A673 (cell line): ENCODE data around the gene COL8A1. TPM values are rescaled to one million over a fixed set of nuclear protein-coding genes. Genes with fewer than 3 reads are reported as not detected.

Experiments used
- BruUV-seq: library from RNA; stranded (reverse); fragments of 400-500 nt; replicated peaks from 2 replicates; lab custom pipeline; 2021; lab: Mats Ljungman, UMichigan
- CTCF ChIA-PET: fragments of 300-600 bp; sonication (Branson Sonifier 250); formaldehyde crosslinking; loops from one replicate; lab custom pipeline; 2022; ENCODE audit warnings: antibody characterized with exemption; lab: Charles Lee
- POLR2A ChIA-PET: fragments of 300-600 bp; sonication (Branson Sonifier 250); formaldehyde crosslinking; loops from one replicate; lab custom pipeline; 2022; ENCODE audit warnings: antibody characterized with exemption; ENCODE audit not compliant: low non-redundant PET; lab: Charles Lee
- DNase-seq: peaks from one replicate; pipeline ENCODE4 v3.0.0-alpha.2; 2015; ENCODE audit warnings: low spot score
- H3K27ac ChIP-seq: fragments of 200-600 bp; sonication (generic); 2 replicates; pipeline ENCODE4 v1.5.1; 2016; ENCODE audit warnings: mixed run types, low read depth, mild to moderate bottlenecking, mixed read lengths, antibody characterized with exemption, low read length; ENCODE audit not compliant: poor library complexity, severe bottlenecking
- H3K27me3 ChIP-seq: fragments of 200-600 bp; sonication (generic); replicated peaks from 2 replicates; pipeline ENCODE4 v1.6.1; 2017; ENCODE audit warnings: mixed run types, low read depth, mild to moderate bottlenecking, mixed read lengths, antibody characterized with exemption, low read length; ENCODE audit not compliant: insufficient read depth, poor library complexity
- H3K36me3 ChIP-seq: fragments of 200-600 bp; sonication (generic); 2 replicates; pipeline ENCODE4 v1.6.1; 2016; ENCODE audit warnings: mixed run types, mild to moderate bottlenecking, mixed read lengths, antibody characterized with exemption, low read length; ENCODE audit not compliant: insufficient read depth, poor library complexity, severe bottlenecking
- H3K4me1 ChIP-seq: fragments of 200-600 bp; sonication (generic); 2 replicates; pipeline ENCODE4 v1.6.1; 2017; ENCODE audit warnings: mixed run types, mild to moderate bottlenecking, mixed read lengths, antibody characterized with exemption, low read length; ENCODE audit not compliant: insufficient read depth, poor library complexity, severe bottlenecking
- H3K4me3 ChIP-seq: fragments of 200-600 bp; sonication (generic); 2 replicates; pipeline ENCODE4 v1.5.1; 2016; ENCODE audit warnings: low read depth, mixed run types, mild to moderate bottlenecking, mixed read lengths, low read length; ENCODE audit not compliant: poor library complexity, severe bottlenecking
- H3K9me3 ChIP-seq: fragments of 200-600 bp; sonication (generic); 2 replicates; pipeline ENCODE4 v1.6.1; 2016; ENCODE audit warnings: mixed run types, low read depth, mild to moderate bottlenecking, mixed read lengths, antibody characterized with exemption, low read length; ENCODE audit not compliant: poor library complexity, severe bottlenecking
- CTCF ChIP-seq: fragments of 300-800, 200-600 bp; sonication (generic); conservative IDR thresholded peaks from 2 replicates; pipeline ENCODE4 v1.5.1; 2017; ENCODE audit warnings: low read depth, mild to moderate bottlenecking, antibody characterized with exemption, low read length, moderate library complexity, mixed read lengths
- EZH2 ChIP-seq: fragments of 200-600 bp; sonication (generic); IDR thresholded peaks from 2 replicates; pipeline ENCODE4 v1.6.1; 2017; ENCODE audit warnings: borderline replicate concordance, low read depth, mild to moderate bottlenecking, mixed read lengths, antibody characterized with exemption, low read length; ENCODE audit not compliant: poor library complexity, severe bottlenecking
- intact Hi-C: fragments of 100-400 bp; cut with micrococcal nuclease; formaldehyde crosslinking; loops from one replicate; pipeline ENCODE4 v1.10.0; 2022; ENCODE audit not compliant: unreplicated experiment
- total RNA-seq: library from RNA; stranded (reverse); gene quantifications from 2 replicates; pipeline ENCODE4 v1.2.3, GENCODE V29; 2021

Gene COL8A1
- total RNA-seq, 1 experiment from 2014 or later: 2.5 TPM

GRCh38 chr3:99637016-99637367, 1.4 kb upstream of the COL8A1 start:
- DNase-seq: peak; percentile 27
- H3K4me3 ChIP-seq: peak overlapping the region; percentile 42
- TF ChIP-seq EZH2 (no peak), CTCF (no peak)

GRCh38 chr3:99637368-99638111, 854 bp upstream of the COL8A1 start:
- BruUV-seq: TSS peak; percentile 36
- CTCF ChIA-PET: interaction anchor here (0.6 to 1.2 kb wide), 2 partner anchors 10 to 117 kb away, joined by 6 to 7 read pairs; no protein-coding TSS in a partner anchor
- no peak for TF ChIP-seq EZH2
- TF ChIP-seq CTCF: no peak
- no peak overlapping the region for H3K27ac ChIP-seq
- intact Hi-C loops: no loop called here
- H3K36me3 ChIP-seq: no peaks in the 10 kb centered on the region
- peak overlapping the region; percentile 42 for H3K4me3 ChIP-seq
- DNase-seq: peak; percentile 67
- H3K9me3 ChIP-seq: no peaks in the 10 kb centered on the region
- POLR2A ChIA-PET: no interaction called here
- H3K4me1 ChIP-seq: peaks cover 9% of the 10 kb centered on the region
- peaks cover 17% of the 10 kb centered on the region for H3K27me3 ChIP-seq

More at GRCh38 chr3:99637016-99637367, 1.4 kb upstream of the COL8A1 start:
- CTCF ChIA-PET: interaction anchor here (0.6 to 1.2 kb wide), 3 partner anchors 11 to 244 kb away, joined by 3 to 7 read pairs (median 6); no protein-coding TSS in a partner anchor
- intact Hi-C loops: no loop called here
- POLR2A ChIA-PET: no interaction called here
- BruUV-seq: no TSS peak
- H3K4me1 ChIP-seq: peaks cover 9% of the 10 kb centered on the region
- no peaks in the 10 kb centered on the region for H3K9me3 ChIP-seq
- peaks cover 17% of the 10 kb centered on the region for H3K27me3 ChIP-seq
- H3K27ac ChIP-seq: no peak overlapping the region
- no peaks in the 10 kb centered on the region for H3K36me3 ChIP-seq

- DNase-seq: peak; percentile 49
- no peaks in the 10 kb centered on the region for H3K9me3 ChIP-seq
- CTCF ChIA-PET: no interaction called here
- intact Hi-C loops: no loop called here
- BruUV-seq: no TSS peak
- no peak overlapping the region for H3K27ac ChIP-seq
- POLR2A ChIA-PET: no interaction called here
- no peaks in the 10 kb centered on the region for H3K36me3 ChIP-seq
- H3K4me1 ChIP-seq: peaks cover 9% of the 10 kb centered on the region
- TF ChIP-seq CTCF: no peak
- no peak for TF ChIP-seq EZH2
- H3K27me3 ChIP-seq: peaks cover 17% of the 10 kb centered on the region
- no peak overlapping the region for H3K4me3 ChIP-seq
Measured at GRCh38 chr3:99639579-99639978, 1.2 kb downstream of the COL8A1 start.
